GM23338 (cell line): ENCODE data around the gene RBKS. TPM values are rescaled to one million over a fixed set of nuclear protein-coding genes. Genes with fewer than 3 reads are reported as not detected.

Source experiments
- ATAC-seq: fragments of 200-7000 bp; cut with Tn5 transposase; 3 replicates; pipeline ENCODE4 v1.9.1; 2020
- DNase-seq: peaks from one replicate; pipeline ENCODE4 v3.0.0-alpha.2; 2015; ENCODE audit warnings: low spot score
- H2AFZ ChIP-seq: fragments of 200-600 bp; sonication (generic); 2 replicates; pipeline ENCODE4 v1.8.0; 2016; ENCODE audit warnings: antibody characterized with exemption, mild to moderate bottlenecking, moderate library complexity
- H3F3A ChIP-seq: fragments of 200-600 bp; sonication (generic); replicated peaks from 2 replicates; pipeline ENCODE4 v1.8.0; 2017; ENCODE audit warnings: antibody characterized with exemption, mixed run types, low read depth
- H3K27ac ChIP-seq: fragments of 200-600 bp; sonication (generic); 2 replicates; pipeline ENCODE4 v1.6.1; 2016; ENCODE audit warnings: low read depth
- H3K27me3 ChIP-seq: fragments of 200-600 bp; sonication (generic); 2 replicates; pipeline ENCODE4 v1.8.0; 2016; ENCODE audit warnings: mild to moderate bottlenecking, mixed run types, moderate library complexity; ENCODE audit not compliant: insufficient read depth
- H3K36me3 ChIP-seq: fragments of 200-600 bp; sonication (generic); 2 replicates; pipeline ENCODE4 v1.8.0; 2016; ENCODE audit warnings: mild to moderate bottlenecking; ENCODE audit not compliant: insufficient read depth
- H3K4me1 ChIP-seq: fragments of 200-600 bp; sonication (generic); 2 replicates; pipeline ENCODE4 v1.8.0; 2016; ENCODE audit warnings: mild to moderate bottlenecking, moderate library complexity; ENCODE audit not compliant: insufficient read depth
- H3K4me2 ChIP-seq: fragments of 200-600 bp; sonication (generic); 2 replicates; pipeline ENCODE4 v1.7.1; 2017; ENCODE audit warnings: mixed run types
- H3K4me3 ChIP-seq: fragments of 200-600 bp; sonication (generic); 2 replicates; pipeline ENCODE4 v1.6.1; 2016; ENCODE audit warnings: mixed run types
- H3K79me2 ChIP-seq: fragments of 200-600 bp; sonication (generic); replicated peaks from 2 replicates; pipeline ENCODE4 v1.8.0; 2017; ENCODE audit warnings: mild to moderate bottlenecking; ENCODE audit not compliant: insufficient read depth
- H3K9me2 ChIP-seq: fragments of 200-600 bp; sonication (generic); 2 replicates; pipeline ENCODE4 v1.8.0; 2017; ENCODE audit not compliant: insufficient read depth
- H4K20me1 ChIP-seq: fragments of 200-600 bp; sonication (generic); replicated peaks from 2 replicates; pipeline ENCODE4 v1.8.0; 2017; ENCODE audit warnings: mild to moderate bottlenecking; ENCODE audit not compliant: insufficient read depth
- H3K27ac Mint-ChIP-seq: 2 replicates; pipeline ENCODE4 v1.8.0; 2020; ENCODE audit warnings: inconsistent platforms, mild to moderate bottlenecking, moderate library complexity, mixed read lengths
- H3K27me3 Mint-ChIP-seq: 3 replicates; pipeline ENCODE4 v1.8.0; 2022; ENCODE audit warnings: low read depth, mild to moderate bottlenecking, moderate library complexity, mixed read lengths, inconsistent platforms; ENCODE audit not compliant: insufficient read depth, poor library complexity
- H3K36me3 Mint-ChIP-seq: 3 replicates; pipeline ENCODE4 v1.8.0; 2021; ENCODE audit warnings: low read depth, mild to moderate bottlenecking, inconsistent platforms, moderate library complexity, mixed read lengths
- H3K4me1 Mint-ChIP-seq: 3 replicates; pipeline ENCODE4 v1.8.0; 2020; ENCODE audit warnings: mild to moderate bottlenecking, inconsistent platforms, mixed read lengths
- H3K4me3 Mint-ChIP-seq: 3 replicates; pipeline ENCODE4 v1.8.0; 2021; ENCODE audit warnings: moderate library complexity, mild to moderate bottlenecking, inconsistent platforms, mixed read lengths
- H3K9me3 Mint-ChIP-seq: 3 replicates; pipeline ENCODE4 v1.8.0; 2020; ENCODE audit warnings: moderate library complexity, mild to moderate bottlenecking, inconsistent platforms, mixed read lengths
- CREB1 ChIP-seq: fragments of 250-450 bp; sonication (Bioruptor Pico); IDR thresholded peaks from 2 replicates; pipeline ENCODE4 v1.5.0; 2020; ENCODE audit warnings: low read depth, mild to moderate bottlenecking, moderate library complexity
- CTCF ChIP-seq, 2 experiments: fragments of 200-600 bp in 1 of 2; sonication (generic) in 1 of 2; conservative IDR thresholded peaks; 2 replicates each; pipeline versions ENCODE4 v1.5.1 to v1.6.1; 2016 to 2017; ENCODE audit warnings: antibody characterized with exemption in 2 of 2, low read depth in 2 of 2, mild to moderate bottlenecking in 2 of 2, moderate library complexity in 1 of 2
- EZH2phosphoT487 ChIP-seq: fragments of 200-600 bp; sonication (generic); IDR thresholded peaks from one replicate; pipeline ENCODE4 v1.8.1; 2018; ENCODE audit warnings: antibody characterized with exemption; ENCODE audit not compliant: unreplicated experiment
- JUNB ChIP-seq: IDR thresholded peaks from one replicate; pipeline ENCODE4 v1.6.1; 2016; ENCODE audit warnings: antibody characterized with exemption; ENCODE audit not compliant: unreplicated experiment
- NANOG ChIP-seq: IDR thresholded peaks from 2 replicates; pipeline ENCODE4 v1.6.1; 2016; ENCODE audit warnings: antibody characterized with exemption, borderline replicate concordance
- STAT1 ChIP-seq: IDR thresholded peaks from one replicate; pipeline ENCODE4 v1.6.1; 2016; ENCODE audit warnings: antibody characterized with exemption; ENCODE audit not compliant: unreplicated experiment
- ZNF114 ChIP-seq: fragments of 250-450 bp; sonication (Bioruptor Pico); IDR thresholded peaks from 2 replicates; pipeline ENCODE4 v1.5.0; 2020; ENCODE audit warnings: mild to moderate bottlenecking, moderate library complexity
- ZNF331 ChIP-seq: fragments of 250-450 bp; sonication (Bioruptor Pico); IDR thresholded peaks from 2 replicates; pipeline ENCODE4 v1.5.0; 2020; ENCODE audit warnings: low read depth, mild to moderate bottlenecking, moderate library complexity
- polyA plus RNA-seq: library from polyadenylated mRNA; unstranded; fragments of >200 nt; fragmentation: Nextera tagmentation; extraction: Ambion mirVana; gene quantifications from 2 replicates; pipeline ENCODE4 v1.2.1, GENCODE V29; 2016
- total RNA-seq: library from RNA; depleted of rRNA; stranded (reverse); fragments of >200 nt; shearing (Covaris generic); gene quantifications from 2 replicates; pipeline ENCODE4 v1.2.3, GENCODE V29; 2014
- TF ChIP-seq, protein P1 (sequence below): IDR thresholded peaks from one replicate; pipeline ENCODE4 v1.6.1; 2018; ENCODE audit warnings: antibody characterized with exemption; ENCODE audit not compliant: unreplicated experiment

RBKS gene
- total and polyA plus RNA-seq, 2 experiments from 2014 or later, result 1.3 to 1.5 TPM

- no peak for TF ChIP-seq ZNF331
Measured at GRCh38 chr2:27737676-27738348, 152.4 kb downstream of the RBKS start (continued).

DNA sequence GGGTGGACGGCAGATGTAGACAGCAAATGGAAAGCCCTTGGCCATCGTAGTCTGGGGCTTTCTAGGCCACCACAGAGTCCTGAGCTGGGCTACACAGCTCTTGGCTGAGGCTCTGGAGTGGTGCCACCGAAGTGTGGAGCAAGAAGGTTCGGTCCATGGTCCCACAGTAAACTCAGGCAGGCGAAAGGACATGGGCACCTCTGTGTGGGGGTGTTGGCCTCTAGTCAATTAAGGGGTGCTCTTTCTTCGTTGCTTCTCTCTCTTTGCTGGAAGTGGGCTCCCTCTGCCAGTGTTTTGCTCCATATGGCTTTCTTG is 153.3 kb downstream of the RBKS start:
- Mint-ChIP-seq H3K27me3 (peaks cover 8% of the 10 kb centered on the region), H3K36me3 (peaks cover 2% of the 10 kb centered on the region; the same call in 2 of the 3 replicates), H3K4me3 (no peak overlapping the region; the same call in 2 of the 3 replicates), H3K9me3 (peaks cover 18% of the 10 kb centered on the region; the same call in 2 of the 3 replicates), H3K27ac (no peak overlapping the region), H3K4me1 (peaks cover 19% of the 10 kb centered on the region)
- Histone ChIP-seq H3F3A (0 out of 2 replicates have a peak, but pooled peaks cover 11% of the 10 kb centered on the region), H3K9me2 (0 out of 2 replicates have a peak, but pooled peaks cover 3% of the 10 kb centered on the region), H3K36me3 (no peaks in the 10 kb centered on the region), H2AFZ (peak overlapping the region; percentile 56; the same call in 1 of the 2 replicates), H3K27me3 (no peaks in the 10 kb centered on the region), H3K27ac (no peak overlapping the region), H3K4me3 (no peak overlapping the region), H3K79me2 (no peaks in the 10 kb centered on the region), H3K4me1 (peaks cover 17% of the 10 kb centered on the region), H3K4me2 (no peak overlapping the region), H4K20me1 (no peaks in the 10 kb centered on the region)
- TF ChIP-seq EZH2phosphoT487, result no peak
- no peak for TF ChIP-seq JUNB
- no peak for TF ChIP-seq CTCF (conservative IDR thresholded peaks at IDR 0.05; ENCODE audit: low read depth in 2 of 2)
- TF ChIP-seq ZNF331, result no peak
- TF ChIP-seq NANOG, result no peak
- ATAC-seq, result no peak
- DNase-seq, result no peak

DNA sequence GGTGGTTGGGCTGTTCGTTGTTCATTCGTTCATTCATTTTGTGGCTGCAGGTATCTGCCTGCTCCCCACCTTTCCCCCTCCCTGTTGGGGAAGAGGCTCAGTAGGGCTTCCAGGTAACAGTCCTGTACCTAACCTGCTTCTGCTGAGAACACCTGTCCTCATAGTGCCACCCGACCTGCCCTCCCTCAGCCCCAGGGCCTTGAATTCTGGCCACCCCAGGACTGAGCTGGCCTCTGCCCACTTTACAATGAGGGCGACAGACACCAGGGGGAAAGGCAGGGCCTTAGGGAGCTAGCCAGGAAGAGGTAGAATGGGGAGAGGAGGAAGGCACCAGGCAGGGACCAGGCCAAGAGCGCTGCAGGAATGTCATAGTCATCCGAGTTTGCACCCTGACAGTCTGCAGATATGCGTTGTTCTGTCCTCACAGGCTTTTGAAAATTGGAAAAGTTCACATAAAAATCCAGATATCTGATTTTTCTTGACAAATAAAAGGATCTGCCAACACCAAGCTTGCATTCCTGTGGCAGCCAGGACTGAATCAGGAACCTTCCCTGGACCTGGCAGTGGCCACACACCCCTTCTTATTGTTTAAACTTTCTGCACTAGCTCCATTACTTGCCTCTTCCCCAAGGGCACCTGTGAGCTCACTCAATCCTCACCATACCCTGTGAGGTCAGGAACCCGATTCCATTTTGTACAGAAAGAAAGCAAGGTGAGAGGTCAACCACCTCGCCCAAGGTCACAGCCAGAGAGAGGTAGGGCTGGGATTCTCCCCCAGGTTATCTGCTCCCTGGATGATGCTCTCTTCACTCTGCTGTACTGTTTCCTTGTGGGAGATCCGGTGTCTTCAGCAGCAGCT is 153.9 kb downstream of the RBKS start:
- H3K27ac ChIP-seq, result peak overlapping the region; percentile 84
- H3F3A ChIP-seq, result 0 out of 2 replicates have a peak, but pooled peaks cover 11% of the 10 kb centered on the region
- H3K79me2 ChIP-seq, result no peaks in the 10 kb centered on the region
- peak overlapping the region; percentile 69 for H3K4me3 ChIP-seq
- Mint-ChIP-seq H3K4me3 (peak overlapping the region; percentile 77), H3K9me3 (peaks cover 15% of the 10 kb centered on the region; the same call in 2 of the 3 replicates), H3K4me1 (peaks cover 19% of the 10 kb centered on the region), H3K36me3 (peaks cover 1% of the 10 kb centered on the region; the same call in 2 of the 3 replicates), H3K27ac (0 out of 2 replicates have a peak overlapping the region, but pooled peaks have one; percentile 52), H3K27me3 (peaks cover 9% of the 10 kb centered on the region)
- H3K27me3 ChIP-seq, result no peaks in the 10 kb centered on the region
- H3K9me2 ChIP-seq, result 0 out of 2 replicates have a peak, but pooled peaks cover 3% of the 10 kb centered on the region
- no peak for DNase-seq
- peak overlapping the region; percentile 92 for H3K4me2 ChIP-seq
- no peaks in the 10 kb centered on the region for H4K20me1 ChIP-seq
- peaks cover 17% of the 10 kb centered on the region for H3K4me1 ChIP-seq
- no peaks in the 10 kb centered on the region for H3K36me3 ChIP-seq
- peak; percentile 23 for ATAC-seq
- H2AFZ ChIP-seq, result peak overlapping the region; percentile 100
- TF ChIP-seq NANOG (no peak), EZH2phosphoT487 (no peak), STAT1 (no peak), CREB1 (CRISPR knock-in tag) (no peak), ZNF114 (CRISPR knock-in tag) (no peak), ZNF331 (no peak)
- TF ChIP-seq, protein P1, sequence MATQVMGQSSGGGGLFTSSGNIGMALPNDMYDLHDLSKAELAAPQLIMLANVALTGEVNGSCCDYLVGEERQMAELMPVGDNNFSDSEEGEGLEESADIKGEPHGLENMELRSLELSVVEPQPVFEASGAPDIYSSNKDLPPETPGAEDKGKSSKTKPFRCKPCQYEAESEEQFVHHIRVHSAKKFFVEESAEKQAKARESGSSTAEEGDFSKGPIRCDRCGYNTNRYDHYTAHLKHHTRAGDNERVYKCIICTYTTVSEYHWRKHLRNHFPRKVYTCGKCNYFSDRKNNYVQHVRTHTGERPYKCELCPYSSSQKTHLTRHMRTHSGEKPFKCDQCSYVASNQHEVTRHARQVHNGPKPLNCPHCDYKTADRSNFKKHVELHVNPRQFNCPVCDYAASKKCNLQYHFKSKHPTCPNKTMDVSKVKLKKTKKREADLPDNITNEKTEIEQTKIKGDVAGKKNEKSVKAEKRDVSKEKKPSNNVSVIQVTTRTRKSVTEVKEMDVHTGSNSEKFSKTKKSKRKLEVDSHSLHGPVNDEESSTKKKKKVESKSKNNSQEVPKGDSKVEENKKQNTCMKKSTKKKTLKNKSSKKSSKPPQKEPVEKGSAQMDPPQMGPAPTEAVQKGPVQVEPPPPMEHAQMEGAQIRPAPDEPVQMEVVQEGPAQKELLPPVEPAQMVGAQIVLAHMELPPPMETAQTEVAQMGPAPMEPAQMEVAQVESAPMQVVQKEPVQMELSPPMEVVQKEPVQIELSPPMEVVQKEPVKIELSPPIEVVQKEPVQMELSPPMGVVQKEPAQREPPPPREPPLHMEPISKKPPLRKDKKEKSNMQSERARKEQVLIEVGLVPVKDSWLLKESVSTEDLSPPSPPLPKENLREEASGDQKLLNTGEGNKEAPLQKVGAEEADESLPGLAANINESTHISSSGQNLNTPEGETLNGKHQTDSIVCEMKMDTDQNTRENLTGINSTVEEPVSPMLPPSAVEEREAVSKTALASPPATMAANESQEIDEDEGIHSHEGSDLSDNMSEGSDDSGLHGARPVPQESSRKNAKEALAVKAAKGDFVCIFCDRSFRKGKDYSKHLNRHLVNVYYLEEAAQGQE, result no peak
